CD8-positive, alpha-beta memory T cell (primary cell): ENCODE results near the gene SLC22A14. TPM values are rescaled to one million over a fixed set of nuclear protein-coding genes. Genes with fewer than 3 reads are reported as not detected.

ENCODE experiments used
- CTCF ChIA-PET: fragments of 350-600 bp; sonication (Branson Sonifier 250); formaldehyde crosslinking; loops from one replicate; lab custom pipeline; 2021; ENCODE audit warnings: antibody characterized with exemption; lab: Charles Lee
- POLR2A ChIA-PET: fragments of 350-600 bp; sonication (Branson Sonifier 250); formaldehyde crosslinking; loops from one replicate; lab custom pipeline; 2021; ENCODE audit warnings: antibody characterized with exemption; lab: Charles Lee
- DNase-seq, 5 donors: peaks; one replicate each; pipeline versions ENCODE4 v3.0.0 to v3.0.0-alpha.2; 2020 to 2022; ENCODE audit warnings: mixed read lengths in 1 of 5
- H3K27ac ChIP-seq: one replicate; pipeline ENCODE4 v1.7.0; 2013; ENCODE audit warnings: low read depth, mild to moderate bottlenecking, low read length, moderate library complexity
- H3K27me3 ChIP-seq: 2 replicates; pipeline ENCODE4 v1.7.0; 2013; ENCODE audit warnings: low read length, mild to moderate bottlenecking; ENCODE audit not compliant: insufficient read depth, poor library complexity, severe bottlenecking
- H3K36me3 ChIP-seq: 2 replicates; pipeline ENCODE4 v1.7.0; 2013; ENCODE audit warnings: mild to moderate bottlenecking, low read length, moderate library complexity; ENCODE audit not compliant: insufficient read depth
- H3K4me1 ChIP-seq: 2 replicates; pipeline ENCODE4 v1.7.0; 2013; ENCODE audit warnings: mild to moderate bottlenecking, low read length, moderate library complexity; ENCODE audit not compliant: insufficient read depth
- H3K4me3 ChIP-seq: 2 replicates; pipeline ENCODE4 v1.7.0; 2013; ENCODE audit warnings: mild to moderate bottlenecking, low read length
- H3K9me3 ChIP-seq: 2 replicates; pipeline ENCODE4 v1.7.0; 2013; ENCODE audit warnings: mild to moderate bottlenecking, low read length
- H3K27ac Mint-ChIP-seq, 8 donors: one replicate each; pipeline ENCODE4 v1.8.0; 2020 to 2021; ENCODE audit warnings: mixed read lengths in 8 of 8, mild to moderate bottlenecking in 6 of 8, inconsistent platforms in 3 of 8, moderate library complexity in 3 of 8
- H3K27me3 Mint-ChIP-seq, 2 donors: one replicate each; pipeline ENCODE4 v1.8.0; 2020 to 2021; ENCODE audit warnings: mixed read lengths in 2 of 2, mild to moderate bottlenecking in 1 of 2, moderate library complexity in 1 of 2
- H3K36me3 Mint-ChIP-seq, 3 donors: one replicate each; pipeline ENCODE4 v1.8.0; 2020 to 2021; ENCODE audit warnings: mixed read lengths in 3 of 3, inconsistent platforms in 1 of 3, mild to moderate bottlenecking in 1 of 3
- H3K4me1 Mint-ChIP-seq, 3 donors: one replicate each; pipeline ENCODE4 v1.8.0; 2020 to 2021; ENCODE audit warnings: mixed read lengths in 3 of 3, inconsistent platforms in 1 of 3, mild to moderate bottlenecking in 1 of 3
- H3K4me3 Mint-ChIP-seq, 7 donors: one replicate each; pipeline ENCODE4 v1.8.0; 2020 to 2021; ENCODE audit warnings: mixed read lengths in 7 of 7, mild to moderate bottlenecking in 6 of 7, moderate library complexity in 4 of 7, inconsistent platforms in 2 of 7
- H3K9me3 Mint-ChIP-seq, 5 donors: one replicate each; pipeline ENCODE4 v1.8.0; 2020 to 2022; ENCODE audit warnings: mixed read lengths in 5 of 5, mild to moderate bottlenecking in 3 of 5, moderate library complexity in 2 of 5, inconsistent platforms in 1 of 5
- polyA plus RNA-seq: library from polyadenylated mRNA; unstranded; fragments of 300-500 nt; fragmentation: Illumina TruSeq; gene quantifications from one replicate; pipeline ENCODE4 v1.2.3, GENCODE V29; 2021
- total RNA-seq, 2 experiments: library from RNA; stranded (reverse); gene quantifications; one replicate each; pipeline ENCODE4 v1.2.3, GENCODE V29; 2021

Gene SLC22A14
- total and polyA plus RNA-seq, 3 experiments from 2014 or later = not detected

- H3K4me3 Mint-ChIP-seq = no peak overlapping the region
- Histone ChIP-seq H3K4me3 (no peak overlapping the region), H3K9me3 (no peaks in the 10 kb centered on the region), H3K27me3 (no peaks in the 10 kb centered on the region), H3K4me1 (no peaks in the 10 kb centered on the region), H3K36me3 (no peaks in the 10 kb centered on the region), H3K27ac (no peak overlapping the region)
- ChIA-PET CTCF (interaction anchor here (1.2 kb wide), 1 partner anchor 14 kb away, joined by 4 read pairs; the partner anchor contains the start of gene XYLB), POLR2A (no interaction called here)
- H3K27ac Mint-ChIP-seq = no peak overlapping the region
- DNase-seq = no peak
- H3K27me3 Mint-ChIP-seq = no peaks in the 10 kb centered on the region
- peaks cover 7 to 11% (median 11%) of the 10 kb centered on the region in 3 donors for H3K4me1 Mint-ChIP-seq
- H3K9me3 Mint-ChIP-seq = no peaks in the 10 kb centered on the region
- no peaks in the 10 kb centered on the region for H3K36me3 Mint-ChIP-seq
Measured at GRCh38 chr3:38360345-38360744, 78.3 kb downstream of the SLC22A14 start.

- POLR2A ChIA-PET = no interaction called here
- Mint-ChIP-seq H3K9me3 (no peaks in the 10 kb centered on the region), H3K4me1 (peaks cover 7 to 11% (median 11%) of the 10 kb centered on the region in 3 donors)
Measured at GRCh38 chr3:38361496-38361895, 79.4 kb downstream of the SLC22A14 start.

GRCh38 chr3:38362825-38363224 lies 80.7 kb downstream of the SLC22A14 start:
- POLR2A ChIA-PET = no interaction called here
- Histone ChIP-seq H3K4me3 (no peak overlapping the region), H3K27ac (no peak overlapping the region), H3K4me1 (no peaks in the 10 kb centered on the region), H3K27me3 (no peaks in the 10 kb centered on the region), H3K9me3 (no peaks in the 10 kb centered on the region), H3K36me3 (no peaks in the 10 kb centered on the region)
- peaks cover 7 to 11% (median 11%) of the 10 kb centered on the region in 3 donors for H3K4me1 Mint-ChIP-seq
- H3K9me3 Mint-ChIP-seq = no peaks in the 10 kb centered on the region
- CTCF ChIA-PET = no interaction called here
- no peaks in the 10 kb centered on the region for H3K27me3 Mint-ChIP-seq
- DNase-seq = no peak
- H3K36me3 Mint-ChIP-seq = peaks cover 0 to 2% (median 0%) of the 10 kb centered on the region in 3 donors
- no peak overlapping the region for H3K4me3 Mint-ChIP-seq
- H3K27ac Mint-ChIP-seq = no peak overlapping the region

More at GRCh38 chr3:38361496-38361895, 79.4 kb downstream of the SLC22A14 start:
- Histone ChIP-seq H3K4me1 (no peaks in the 10 kb centered on the region), H3K27me3 (no peaks in the 10 kb centered on the region), H3K9me3 (no peaks in the 10 kb centered on the region), H3K27ac (no peak overlapping the region), H3K4me3 (no peak overlapping the region), H3K36me3 (no peaks in the 10 kb centered on the region)
- no peak for DNase-seq
- Mint-ChIP-seq H3K36me3 (peaks cover 0 to 2% (median 0%) of the 10 kb centered on the region in 3 donors), H3K4me3 (no peak overlapping the region), H3K27me3 (no peaks in the 10 kb centered on the region), H3K27ac (no peak overlapping the region)
- CTCF ChIA-PET = interaction anchor here (1.2 to 1.3 kb wide), 2 partner anchors 15 to 16 kb away, joined by 3 to 4 read pairs; partner anchors contain the start of gene XYLB

GRCh38 chr3:38364721-38365400 lies 82.8 kb downstream of the SLC22A14 start:
- no peak for DNase-seq
- Histone ChIP-seq H3K9me3 (no peaks in the 10 kb centered on the region), H3K27me3 (no peaks in the 10 kb centered on the region), H3K4me3 (no peak overlapping the region), H3K4me1 (no peaks in the 10 kb centered on the region), H3K36me3 (no peaks in the 10 kb centered on the region), H3K27ac (no peak overlapping the region)
- peaks cover 7 to 11% (median 11%) of the 10 kb centered on the region in 3 donors for H3K4me1 Mint-ChIP-seq
- H3K27ac Mint-ChIP-seq = no peak overlapping the region
- peaks cover 0 to 9% (median 2%) of the 10 kb centered on the region in 3 donors for H3K36me3 Mint-ChIP-seq
- no peak overlapping the region for H3K4me3 Mint-ChIP-seq
- POLR2A ChIA-PET = no interaction called here
- H3K9me3 Mint-ChIP-seq = peaks cover 0 to 4% (median 0%) of the 10 kb centered on the region in 5 donors
- CTCF ChIA-PET = interaction anchor here (1.4 kb wide), 1 partner anchor 18 kb away, joined by 6 read pairs; the partner anchor contains the start of gene XYLB
- no peaks in the 10 kb centered on the region for H3K27me3 Mint-ChIP-seq

GRCh38 chr3:38365469-38366062 lies 83.5 kb downstream of the SLC22A14 start:
- no peaks in the 10 kb centered on the region for H3K27me3 Mint-ChIP-seq
- Histone ChIP-seq H3K4me1 (no peaks in the 10 kb centered on the region), H3K36me3 (no peaks in the 10 kb centered on the region), H3K27ac (no peak overlapping the region), H3K9me3 (no peaks in the 10 kb centered on the region), H3K4me3 (no peak overlapping the region), H3K27me3 (no peaks in the 10 kb centered on the region)
- H3K36me3 Mint-ChIP-seq = peaks cover 0 to 9% (median 2%) of the 10 kb centered on the region in 3 donors
- H3K4me1 Mint-ChIP-seq = peaks cover 7 to 13% (median 11%) of the 10 kb centered on the region in 3 donors
- DNase-seq = no peak
- no peak overlapping the region for H3K27ac Mint-ChIP-seq
- H3K9me3 Mint-ChIP-seq = peaks cover 0 to 4% (median 0%) of the 10 kb centered on the region in 5 donors
- H3K4me3 Mint-ChIP-seq = no peak overlapping the region
- ChIA-PET CTCF (interaction anchor here (1.4 kb wide), 1 partner anchor 19 kb away, joined by 6 read pairs; the partner anchor contains the start of gene XYLB), POLR2A (interaction anchor here (0.7 kb wide), 1 partner anchor 19 kb away, joined by 5 read pairs; the partner anchor contains the start of gene XYLB)

GRCh38 chr3:38366082-38366481 lies 84.0 kb downstream of the SLC22A14 start:
- Mint-ChIP-seq H3K27me3 (no peaks in the 10 kb centered on the region), H3K4me1 (peaks cover 7 to 15% (median 11%) of the 10 kb centered on the region in 3 donors), H3K36me3 (peaks cover 0 to 9% (median 2%) of the 10 kb centered on the region in 3 donors), H3K4me3 (no peak overlapping the region), H3K9me3 (peaks cover 0 to 4% (median 0%) of the 10 kb centered on the region in 5 donors), H3K27ac (no peak overlapping the region)
- POLR2A ChIA-PET = interaction anchor here (0.7 kb wide), 1 partner anchor 20 kb away, joined by 5 read pairs; the partner anchor contains the start of gene XYLB
- Histone ChIP-seq H3K27me3 (no peaks in the 10 kb centered on the region), H3K4me3 (no peak overlapping the region), H3K36me3 (no peaks in the 10 kb centered on the region), H3K27ac (no peak overlapping the region), H3K9me3 (no peaks in the 10 kb centered on the region), H3K4me1 (no peaks in the 10 kb centered on the region)
- no peak for DNase-seq
- CTCF ChIA-PET = no interaction called here

GRCh38 chr3:38367779-38368178 lies 85.7 kb downstream of the SLC22A14 start:
- POLR2A ChIA-PET = no interaction called here
- Histone ChIP-seq H3K9me3 (no peaks in the 10 kb centered on the region), H3K27me3 (no peaks in the 10 kb centered on the region), H3K36me3 (no peaks in the 10 kb centered on the region), H3K4me3 (no peak overlapping the region), H3K4me1 (peaks cover 7% of the 10 kb centered on the region), H3K27ac (no peak overlapping the region)
- Mint-ChIP-seq H3K36me3 (peaks cover 0 to 9% (median 2%) of the 10 kb centered on the region in 3 donors), H3K4me1 (peaks cover 9 to 15% (median 12%) of the 10 kb centered on the region in 3 donors), H3K27me3 (no peaks in the 10 kb centered on the region), H3K9me3 (peaks cover 0 to 4% (median 0%) of the 10 kb centered on the region in 5 donors), H3K4me3 (no peak overlapping the region), H3K27ac (no peak overlapping the region)
- no peak for DNase-seq
- CTCF ChIA-PET = interaction anchor here (1.6 to 1.9 kb wide), 2 partner anchors 13 to 21 kb away, joined by 3 to 6 read pairs; partner anchors contain the start of gene XYLB
